K562 (cell line): ENCODE data around the gene HAX1.
"Not testable (repeated sequence)": the region's sequence is repeated elsewhere in the genome, so short reads cannot be mapped to it uniquely, and the experiment has no call there.

Source experiments
- CHD2 ChIP-seq: IDR thresholded peaks from 2 replicates; pipeline ENCODE4 v1.6.1; 2011; ENCODE audit warnings: low read depth, low read length
- HDAC2 ChIP-seq: fragments of 450-650 bp; IDR thresholded peaks from 2 replicates; pipeline ENCODE4 v1.6.1; 2016; ENCODE audit warnings: mild to moderate bottlenecking
- POLR2AphosphoS2 ChIP-seq: IDR thresholded peaks from 2 replicates; pipeline ENCODE4 v1.6.1; 2012; ENCODE audit warnings: low read length, improper control_type of control experiment
- POLR2B ChIP-seq: fragments of 450-650 bp; IDR thresholded peaks from 2 replicates; pipeline ENCODE4 v1.6.1; 2018; ENCODE audit warnings: low read depth; ENCODE audit not compliant: partially characterized antibody
- SREBF1 ChIP-seq: fragments of 150-350 bp; IDR thresholded peaks from 2 replicates; pipeline ENCODE4 v1.6.1; 2014; ENCODE audit warnings: antibody characterized with exemption, low read depth, low read length, borderline replicate concordance
- TAF9B ChIP-seq: fragments of 450-650 bp; IDR thresholded peaks from 2 replicates; pipeline ENCODE4 v1.6.1; 2018; ENCODE audit warnings: mild to moderate bottlenecking; ENCODE audit not compliant: partially characterized antibody
- TBP ChIP-seq: optimal IDR thresholded peaks from 2 replicates; pipeline ENCODE3; 2011; ENCODE audit warnings: low read depth, low read length, improper control_type of control experiment
- TRIM28 ChIP-seq: fragments of 450-650 bp; IDR thresholded peaks from 2 replicates; pipeline ENCODE4 v1.6.1; 2017
- ZNF263 ChIP-seq: sonication (generic); formaldehyde crosslinking; IDR thresholded peaks from 2 replicates; pipeline ENCODE4 v1.8.0; 2022; ENCODE audit warnings: mild to moderate bottlenecking, missing genetic modification reagents, borderline replicate concordance
- ZNF707 ChIP-seq: fragments of 250-450 bp; sonication (Bioruptor Pico); conservative IDR thresholded peaks from 2 replicates; pipeline ENCODE4 v1.8.0; 2022; ENCODE audit warnings: inconsistent platforms, mild to moderate bottlenecking, moderate library complexity
- ZNF764 ChIP-seq: fragments of 250-450 bp; sonication (Bioruptor Pico); IDR thresholded peaks from 2 replicates; pipeline ENCODE4 v1.4.0; 2020; ENCODE audit warnings: low read depth, mild to moderate bottlenecking, moderate library complexity
- TF ChIP-seq, protein P1 (sequence below): fragments of 250-450 bp; sonication (Bioruptor Pico); IDR thresholded peaks from 2 replicates; pipeline ENCODE4 v1.5.0; 2021
- TF ChIP-seq, protein P2 (sequence below), 3 experiments: IDR thresholded peaks in 2 of 3; conservative IDR thresholded peaks in 1 of 3; 2 replicates each; pipeline ENCODE4 v1.5.1; 2011 to 2012; ENCODE audit warnings: low read length in 3 of 3, mild to moderate bottlenecking in 3 of 3, control low read depth in 2 of 3, improper control_type of control experiment in 1 of 3, inconsistent platforms in 1 of 3, low read depth in 1 of 3, mixed read lengths in 1 of 3, moderate library complexity in 1 of 3; ENCODE audit not compliant: insufficient read depth in 2 of 3
- TF ChIP-seq, protein P3 (sequence below), 2 experiments: fragments of 450-650 bp; formaldehyde crosslinking in 1 of 2; IDR thresholded peaks; 2 replicates each; pipeline versions ENCODE4 v1.4.0 to v1.6.1; 2014 to 2020; ENCODE audit warnings: mild to moderate bottlenecking in 2 of 2, borderline replicate concordance in 1 of 2, low read depth in 1 of 2

- TF ChIP-seq, protein P1, sequence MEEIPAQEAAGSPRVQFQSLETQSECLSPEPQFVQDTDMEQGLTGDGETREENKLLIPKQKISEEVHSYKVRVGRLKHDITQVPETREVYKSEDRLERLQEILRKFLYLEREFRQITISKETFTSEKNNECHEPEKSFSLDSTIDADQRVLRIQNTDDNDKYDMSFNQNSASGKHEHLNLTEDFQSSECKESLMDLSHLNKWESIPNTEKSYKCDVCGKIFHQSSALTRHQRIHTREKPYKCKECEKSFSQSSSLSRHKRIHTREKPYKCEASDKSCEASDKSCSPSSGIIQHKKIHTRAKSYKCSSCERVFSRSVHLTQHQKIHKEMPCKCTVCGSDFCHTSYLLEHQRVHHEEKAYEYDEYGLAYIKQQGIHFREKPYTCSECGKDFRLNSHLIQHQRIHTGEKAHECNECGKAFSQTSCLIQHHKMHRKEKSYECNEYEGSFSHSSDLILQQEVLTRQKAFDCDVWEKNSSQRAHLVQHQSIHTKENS (CRISPR knock-in tag) = not testable (repeated sequence)
- TF ChIP-seq CHD2; TRIM28; POLR2AphosphoS2; ZNF707 (CRISPR knock-in tag); TBP; HDAC2; SREBF1; POLR2B; TAF9B; ZNF263 (CRISPR knock-in tag); ZNF764 (CRISPR knock-in tag): not testable (repeated sequence)
- TF ChIP-seq, protein P2, sequence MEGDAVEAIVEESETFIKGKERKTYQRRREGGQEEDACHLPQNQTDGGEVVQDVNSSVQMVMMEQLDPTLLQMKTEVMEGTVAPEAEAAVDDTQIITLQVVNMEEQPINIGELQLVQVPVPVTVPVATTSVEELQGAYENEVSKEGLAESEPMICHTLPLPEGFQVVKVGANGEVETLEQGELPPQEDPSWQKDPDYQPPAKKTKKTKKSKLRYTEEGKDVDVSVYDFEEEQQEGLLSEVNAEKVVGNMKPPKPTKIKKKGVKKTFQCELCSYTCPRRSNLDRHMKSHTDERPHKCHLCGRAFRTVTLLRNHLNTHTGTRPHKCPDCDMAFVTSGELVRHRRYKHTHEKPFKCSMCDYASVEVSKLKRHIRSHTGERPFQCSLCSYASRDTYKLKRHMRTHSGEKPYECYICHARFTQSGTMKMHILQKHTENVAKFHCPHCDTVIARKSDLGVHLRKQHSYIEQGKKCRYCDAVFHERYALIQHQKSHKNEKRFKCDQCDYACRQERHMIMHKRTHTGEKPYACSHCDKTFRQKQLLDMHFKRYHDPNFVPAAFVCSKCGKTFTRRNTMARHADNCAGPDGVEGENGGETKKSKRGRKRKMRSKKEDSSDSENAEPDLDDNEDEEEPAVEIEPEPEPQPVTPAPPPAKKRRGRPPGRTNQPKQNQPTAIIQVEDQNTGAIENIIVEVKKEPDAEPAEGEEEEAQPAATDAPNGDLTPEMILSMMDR (IDR thresholded peaks at IDR 0.05 in 2 of 3, conservative IDR thresholded peaks at IDR 0.05 in 1 of 3; ENCODE audit: insufficient read depth in 2 of 3, low read depth in 1 of 3, low read length in 3 of 3) = not testable (repeated sequence)
- TF ChIP-seq, protein P3, sequence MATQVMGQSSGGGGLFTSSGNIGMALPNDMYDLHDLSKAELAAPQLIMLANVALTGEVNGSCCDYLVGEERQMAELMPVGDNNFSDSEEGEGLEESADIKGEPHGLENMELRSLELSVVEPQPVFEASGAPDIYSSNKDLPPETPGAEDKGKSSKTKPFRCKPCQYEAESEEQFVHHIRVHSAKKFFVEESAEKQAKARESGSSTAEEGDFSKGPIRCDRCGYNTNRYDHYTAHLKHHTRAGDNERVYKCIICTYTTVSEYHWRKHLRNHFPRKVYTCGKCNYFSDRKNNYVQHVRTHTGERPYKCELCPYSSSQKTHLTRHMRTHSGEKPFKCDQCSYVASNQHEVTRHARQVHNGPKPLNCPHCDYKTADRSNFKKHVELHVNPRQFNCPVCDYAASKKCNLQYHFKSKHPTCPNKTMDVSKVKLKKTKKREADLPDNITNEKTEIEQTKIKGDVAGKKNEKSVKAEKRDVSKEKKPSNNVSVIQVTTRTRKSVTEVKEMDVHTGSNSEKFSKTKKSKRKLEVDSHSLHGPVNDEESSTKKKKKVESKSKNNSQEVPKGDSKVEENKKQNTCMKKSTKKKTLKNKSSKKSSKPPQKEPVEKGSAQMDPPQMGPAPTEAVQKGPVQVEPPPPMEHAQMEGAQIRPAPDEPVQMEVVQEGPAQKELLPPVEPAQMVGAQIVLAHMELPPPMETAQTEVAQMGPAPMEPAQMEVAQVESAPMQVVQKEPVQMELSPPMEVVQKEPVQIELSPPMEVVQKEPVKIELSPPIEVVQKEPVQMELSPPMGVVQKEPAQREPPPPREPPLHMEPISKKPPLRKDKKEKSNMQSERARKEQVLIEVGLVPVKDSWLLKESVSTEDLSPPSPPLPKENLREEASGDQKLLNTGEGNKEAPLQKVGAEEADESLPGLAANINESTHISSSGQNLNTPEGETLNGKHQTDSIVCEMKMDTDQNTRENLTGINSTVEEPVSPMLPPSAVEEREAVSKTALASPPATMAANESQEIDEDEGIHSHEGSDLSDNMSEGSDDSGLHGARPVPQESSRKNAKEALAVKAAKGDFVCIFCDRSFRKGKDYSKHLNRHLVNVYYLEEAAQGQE (IDR thresholded peaks at IDR 0.05; ENCODE audit: borderline replicate concordance) = not testable (repeated sequence)
- TF ChIP-seq, protein P3 (CRISPR knock-in tag; IDR thresholded peaks at IDR 0.05; ENCODE audit: low read depth) = not testable (repeated sequence)
Observed at GRCh38 chr1:154321609-154321934, 49.1 kb downstream of the HAX1 start.
